HTERT RPE-1 (cell line): ENCODE measurements around the gene DUSP14.
"Not testable (repeated sequence)": the region's sequence is repeated elsewhere in the genome, so short reads cannot be mapped to it uniquely, and the experiment has no call there.

Source experiments
- in situ Hi-C: fragments of 300-500 bp; cut with MboI; formaldehyde crosslinking; loops from 4 replicates; pipeline ENCODE4 v1.14.3; 2020; ENCODE audit warnings: low sequenced_read_pairs

DUSP14 gene, protein sequence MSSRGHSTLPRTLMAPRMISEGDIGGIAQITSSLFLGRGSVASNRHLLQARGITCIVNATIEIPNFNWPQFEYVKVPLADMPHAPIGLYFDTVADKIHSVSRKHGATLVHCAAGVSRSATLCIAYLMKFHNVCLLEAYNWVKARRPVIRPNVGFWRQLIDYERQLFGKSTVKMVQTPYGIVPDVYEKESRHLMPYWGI

DNA sequence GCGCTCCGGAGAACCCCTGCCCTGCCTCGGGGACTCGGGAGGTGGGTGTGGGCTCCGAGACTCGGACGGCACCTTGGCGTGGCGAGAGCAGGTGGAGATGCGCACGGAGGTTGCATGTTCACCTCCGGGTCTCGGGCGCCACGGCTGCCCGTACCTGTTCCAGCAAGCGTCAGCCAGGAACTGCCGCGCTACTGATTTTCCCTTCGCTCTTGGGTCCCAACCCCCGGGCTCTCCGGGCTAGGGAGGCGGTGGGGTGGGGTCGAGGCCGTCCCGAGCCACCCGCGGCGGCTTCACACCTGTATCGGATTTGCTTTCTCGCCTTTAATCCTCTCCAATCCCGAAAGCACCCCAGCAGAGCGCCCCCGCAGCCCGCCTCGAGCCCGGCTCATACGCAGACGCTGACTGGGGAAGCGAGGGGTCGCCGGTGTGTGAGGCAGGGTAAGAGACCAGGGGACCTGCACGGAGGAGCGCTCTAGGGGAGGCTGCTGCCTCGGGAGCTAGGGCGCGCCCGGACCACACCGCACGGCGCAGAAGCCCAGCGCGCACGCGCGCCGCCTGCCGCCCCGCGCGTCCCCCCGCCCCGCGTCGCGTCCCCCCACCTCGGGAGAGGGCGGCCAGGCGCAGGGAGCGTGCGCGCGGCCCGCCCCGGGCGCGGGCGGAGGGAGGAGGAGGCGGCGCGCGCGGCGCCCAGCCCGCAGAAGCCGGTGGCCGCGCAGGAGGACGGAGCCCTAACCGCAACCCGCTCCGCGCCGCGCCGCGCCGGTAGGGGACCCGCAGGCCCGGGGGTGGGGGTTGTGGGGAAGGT lies at the start of gene DUSP14:
Gene DUSP14 (plus strand): TSS at position 695 of the 805 bp plus-strand sequence. CDS start 22,382 bp downstream, outside the sequence.
- in situ Hi-C loops = no loop called here

DNA sequence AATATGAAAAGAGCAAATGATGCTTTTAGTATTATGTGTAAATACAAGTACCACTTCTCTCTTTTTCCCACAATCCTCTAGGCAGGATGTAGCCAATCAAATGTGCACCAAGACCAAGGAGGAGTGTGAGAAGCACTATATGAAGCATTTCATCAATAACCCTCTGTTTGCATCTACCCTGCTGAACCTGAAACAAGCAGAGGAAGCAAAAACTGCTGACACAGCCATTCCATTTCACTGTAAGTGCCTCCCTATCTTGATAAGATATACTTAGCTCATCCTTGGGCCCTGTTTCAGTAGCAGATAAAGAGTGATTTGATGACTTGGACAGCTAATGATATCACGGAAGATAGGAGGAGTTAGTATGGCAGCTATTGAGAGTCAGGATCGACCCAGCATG lies 49.3 kb upstream of the DUSP14 start:
- in situ Hi-C loops = no loop called here

DNA sequence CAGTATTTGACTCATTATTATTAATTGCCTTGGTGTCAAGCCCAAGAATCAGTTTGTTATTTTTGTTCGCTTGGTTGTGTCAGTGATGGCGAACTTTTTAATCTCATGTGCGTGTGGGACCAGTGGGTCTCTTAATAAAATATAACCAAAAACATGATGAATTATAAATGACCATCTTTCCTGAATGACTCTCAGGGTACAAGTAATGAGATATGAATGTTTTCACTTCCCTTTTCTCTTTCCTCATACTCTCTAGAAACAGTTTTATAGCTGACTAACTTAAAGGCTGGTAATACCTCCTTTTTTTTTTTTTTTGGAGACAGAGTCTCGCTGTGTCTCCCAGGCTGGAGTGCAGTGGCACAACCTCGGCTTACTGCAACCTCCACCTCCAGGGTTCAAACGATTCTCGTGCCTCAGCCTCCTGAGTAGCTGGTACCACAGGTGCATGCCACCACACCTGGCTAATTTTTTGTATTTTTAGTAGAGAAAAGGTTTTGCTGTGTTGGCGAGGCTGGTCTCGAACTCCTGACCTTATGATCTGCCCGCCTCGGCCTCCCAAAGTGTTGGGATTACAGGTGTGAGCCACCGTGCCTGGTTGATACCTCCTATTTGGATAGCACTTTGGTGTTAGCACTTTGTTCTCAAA lies 48.2 kb upstream of the DUSP14 start:
- in situ Hi-C loops = not testable (repeated sequence)

DNA sequence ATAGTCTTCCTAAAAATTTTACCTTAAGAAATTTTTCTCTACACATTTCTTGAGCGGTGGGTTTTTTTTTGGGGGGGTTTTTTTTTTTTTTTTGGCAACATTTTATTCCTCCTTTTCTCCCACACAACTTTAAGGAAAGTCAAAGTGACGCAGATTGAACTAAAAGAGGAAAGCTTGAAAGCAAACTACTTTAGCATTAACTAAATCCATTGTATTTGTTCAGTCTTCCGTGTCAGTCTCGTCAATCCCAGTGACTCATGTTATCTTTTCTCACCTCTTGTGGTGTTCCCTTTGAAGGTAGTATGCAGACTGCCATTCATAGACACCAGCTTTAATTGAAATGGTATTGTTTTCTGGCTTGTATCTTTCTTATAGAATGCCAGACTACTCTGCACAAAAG lies 43.7 kb upstream of the DUSP14 start:
- in situ Hi-C loops = no loop called here

DNA sequence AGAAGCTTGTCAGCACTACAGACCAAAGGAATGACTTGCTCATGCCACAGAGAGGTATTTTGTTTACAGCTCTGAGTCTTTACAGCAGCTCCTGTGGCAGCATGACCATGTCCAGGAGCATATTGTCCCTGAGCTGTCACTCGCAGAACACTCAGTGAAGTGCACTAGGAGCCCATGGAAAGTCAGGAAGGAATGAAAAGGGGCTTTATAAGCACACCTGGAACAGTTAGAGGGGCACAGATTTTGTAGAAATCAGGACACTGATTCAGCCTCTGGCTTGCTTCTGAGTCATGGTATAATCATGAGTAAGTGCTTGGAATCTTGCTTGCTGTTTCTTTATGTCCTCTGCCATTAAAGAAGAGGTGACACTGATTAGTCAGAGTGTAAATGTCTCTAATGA lies 42.0 kb upstream of the DUSP14 start:
- in situ Hi-C loops = no loop called here

DNA sequence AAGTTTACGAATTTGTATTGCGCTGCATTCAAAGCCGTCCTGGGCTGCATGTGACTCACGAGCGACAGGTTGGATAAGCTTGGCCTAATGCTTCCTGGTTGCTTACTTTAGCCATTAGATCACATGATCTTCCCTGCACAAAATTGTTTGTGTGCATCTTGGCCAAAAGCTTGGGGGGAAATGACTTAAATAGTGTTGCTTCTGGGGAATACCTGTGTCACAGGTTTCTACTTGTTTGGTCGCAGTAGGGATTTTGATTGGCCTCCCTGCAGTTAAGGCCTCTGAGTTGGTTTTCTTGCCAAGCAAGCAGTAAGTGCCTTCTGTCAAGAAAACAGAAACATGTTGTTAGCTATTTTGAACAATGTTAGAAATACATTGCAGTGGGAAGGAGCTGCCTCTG lies 39.6 kb upstream of the DUSP14 start:
- in situ Hi-C loops = no loop called here

DNA sequence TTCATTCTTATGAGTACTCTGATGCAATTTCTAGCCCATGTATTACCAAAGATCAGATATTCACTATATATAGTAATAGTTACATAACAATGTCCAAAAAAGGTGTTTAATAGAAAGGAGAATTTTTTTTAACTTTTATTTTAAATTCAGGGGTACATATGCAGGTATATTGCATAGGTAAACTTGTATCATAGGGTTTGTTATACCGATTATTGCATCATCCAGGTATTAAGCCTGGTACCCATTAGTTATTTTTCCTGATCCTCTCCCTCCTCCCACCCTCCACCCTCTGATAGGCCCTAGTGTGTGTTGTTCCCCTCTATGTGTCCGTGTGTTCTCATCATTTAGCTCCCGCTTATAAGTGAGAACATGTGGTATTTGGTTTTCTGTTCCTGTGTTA lies 31.9 kb upstream of the DUSP14 start:
- in situ Hi-C loops = not testable (repeated sequence)

DNA sequence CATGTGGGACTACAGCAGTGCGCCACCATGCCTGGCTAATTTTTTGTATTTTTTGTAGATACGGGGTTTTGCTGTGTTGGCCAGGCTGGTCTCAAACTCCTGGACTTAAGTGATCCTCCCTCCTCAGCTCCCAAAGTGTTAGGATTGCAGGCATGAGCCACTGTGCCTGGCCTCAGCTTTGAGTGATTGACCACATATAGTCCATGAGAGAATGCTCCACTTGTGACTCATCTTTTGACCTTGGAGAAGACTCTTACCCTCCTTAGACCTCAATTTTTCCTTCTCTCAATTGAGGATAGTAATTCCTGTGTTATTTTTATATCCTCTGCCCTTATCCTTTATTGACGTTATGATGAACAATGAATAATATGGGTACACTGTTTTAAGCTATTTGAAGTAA lies 30.9 kb upstream of the DUSP14 start:
- in situ Hi-C loops = no loop called here

DNA sequence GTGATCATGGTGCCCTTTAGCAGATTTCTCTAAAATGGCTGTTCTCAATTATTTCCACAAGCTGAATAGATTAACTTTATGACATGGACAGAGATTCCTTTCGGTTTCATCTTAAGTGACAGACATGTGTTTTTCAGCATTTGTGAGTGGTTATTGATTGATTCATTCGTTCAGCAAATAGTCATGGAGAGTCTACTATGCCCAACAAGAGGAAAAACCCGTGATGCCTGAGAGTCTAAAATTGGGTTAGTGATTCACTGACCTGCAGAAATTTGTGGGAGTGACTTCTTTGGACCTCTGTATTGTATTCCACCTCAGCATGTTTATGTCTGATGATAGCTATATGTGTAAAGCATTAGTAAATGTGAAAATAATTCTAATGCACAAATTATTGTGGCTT lies 28.0 kb upstream of the DUSP14 start:
- in situ Hi-C loops = no loop called here

DNA sequence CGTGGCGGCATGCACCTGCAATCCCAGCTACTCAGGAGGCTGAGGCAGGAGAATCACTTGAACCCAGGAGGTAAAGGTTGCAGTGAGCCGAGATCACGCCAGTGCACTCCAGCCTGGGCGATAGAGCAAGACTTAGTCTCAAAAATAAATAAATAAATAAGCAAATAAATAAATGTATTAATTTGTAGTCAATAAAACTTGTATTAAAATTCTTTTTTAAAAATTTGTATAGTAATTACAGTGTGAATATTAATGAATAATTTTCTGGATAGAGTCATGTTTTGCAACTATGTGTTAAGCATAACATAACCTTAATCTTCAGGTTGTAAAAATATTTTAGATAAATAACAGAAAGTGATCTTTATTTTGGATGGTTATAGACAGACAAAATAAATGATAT lies 27.2 kb upstream of the DUSP14 start:
- in situ Hi-C loops = no loop called here

DNA sequence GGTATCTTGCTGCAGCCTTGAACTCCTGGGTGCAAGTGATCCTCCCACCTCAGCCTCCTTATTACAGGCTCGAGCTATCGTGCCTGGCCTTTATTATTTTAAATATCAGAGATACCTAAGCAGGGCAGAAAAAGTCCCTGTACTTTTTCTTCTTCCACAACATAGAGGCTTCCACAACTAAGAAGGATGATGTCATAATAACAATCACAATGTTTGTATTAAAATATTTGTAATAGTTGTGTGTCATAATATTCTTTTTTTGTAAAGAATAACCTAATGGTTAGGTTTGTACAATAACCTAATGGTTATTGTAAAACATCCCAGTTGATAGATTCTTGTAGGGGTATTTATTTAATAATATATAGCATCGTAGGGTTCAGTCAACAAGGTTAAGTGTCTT lies 26.7 kb upstream of the DUSP14 start:
- in situ Hi-C loops = no loop called here

DNA sequence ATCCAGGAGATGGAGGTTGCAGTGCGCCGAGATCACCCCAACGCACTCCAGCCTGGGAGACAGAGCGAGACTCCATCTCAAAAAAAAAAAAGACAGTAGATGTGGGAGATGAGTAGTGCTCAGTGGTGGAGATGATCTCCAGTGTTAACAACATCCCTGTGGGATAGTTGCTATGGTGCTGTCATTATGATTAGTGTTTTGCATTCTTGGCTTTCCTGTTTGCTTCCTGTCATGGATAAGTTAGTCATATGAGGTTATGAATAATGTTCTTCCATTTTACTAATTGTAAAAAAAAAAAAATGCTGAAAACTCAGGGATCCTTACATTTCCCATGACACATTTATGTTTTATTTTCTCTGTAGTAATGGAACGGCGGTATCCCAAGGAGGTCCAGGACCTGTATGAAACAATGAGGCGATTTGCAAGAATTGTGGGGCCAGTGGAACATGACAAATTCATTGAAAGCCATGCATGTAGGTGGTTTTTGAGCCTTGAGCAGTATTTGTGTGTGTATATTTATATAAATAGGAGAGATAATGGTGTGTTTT lies 24.5 kb upstream of the DUSP14 start:
- in situ Hi-C loops = no loop called here

DNA sequence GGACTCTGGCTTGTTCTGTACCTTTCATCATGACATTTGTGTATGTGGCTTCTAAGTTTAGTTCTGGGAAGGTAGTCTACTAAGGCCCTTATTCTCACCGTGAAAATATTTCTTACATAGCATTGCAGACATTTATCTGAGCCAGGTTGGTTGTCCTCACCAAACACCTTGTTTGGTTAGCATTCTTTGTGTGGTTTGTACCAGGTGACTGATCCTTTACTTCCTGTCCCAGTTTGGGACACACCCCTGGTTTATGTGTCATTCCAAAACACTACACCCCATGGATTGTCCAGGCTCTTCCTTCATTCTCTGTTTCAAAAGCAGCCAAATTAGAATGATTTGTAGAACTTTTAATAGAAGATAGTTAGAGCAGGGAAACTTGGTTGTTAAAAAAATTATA lies 23.2 kb upstream of the DUSP14 start:
- in situ Hi-C loops = no loop called here

DNA sequence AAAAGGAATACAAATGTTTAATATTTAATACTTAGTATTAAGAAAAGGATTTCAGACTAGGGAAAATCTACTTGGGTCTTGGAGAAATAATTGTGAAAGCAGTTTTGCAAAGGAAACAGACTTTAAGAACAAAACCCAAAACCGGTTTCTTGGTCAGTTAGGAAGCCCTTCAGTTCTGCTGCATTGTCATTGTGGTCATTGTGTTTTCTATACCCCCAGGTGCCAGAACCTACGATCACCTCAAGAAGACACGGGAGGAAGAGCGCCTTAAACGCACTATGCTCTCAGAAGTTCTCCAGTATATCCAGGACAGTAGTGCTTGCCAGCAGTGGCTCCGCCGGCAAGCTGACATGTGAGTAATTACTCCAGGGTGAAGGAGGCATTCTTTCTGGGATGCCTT lies 19.5 kb upstream of the DUSP14 start:
- in situ Hi-C loops = no loop called here

DNA sequence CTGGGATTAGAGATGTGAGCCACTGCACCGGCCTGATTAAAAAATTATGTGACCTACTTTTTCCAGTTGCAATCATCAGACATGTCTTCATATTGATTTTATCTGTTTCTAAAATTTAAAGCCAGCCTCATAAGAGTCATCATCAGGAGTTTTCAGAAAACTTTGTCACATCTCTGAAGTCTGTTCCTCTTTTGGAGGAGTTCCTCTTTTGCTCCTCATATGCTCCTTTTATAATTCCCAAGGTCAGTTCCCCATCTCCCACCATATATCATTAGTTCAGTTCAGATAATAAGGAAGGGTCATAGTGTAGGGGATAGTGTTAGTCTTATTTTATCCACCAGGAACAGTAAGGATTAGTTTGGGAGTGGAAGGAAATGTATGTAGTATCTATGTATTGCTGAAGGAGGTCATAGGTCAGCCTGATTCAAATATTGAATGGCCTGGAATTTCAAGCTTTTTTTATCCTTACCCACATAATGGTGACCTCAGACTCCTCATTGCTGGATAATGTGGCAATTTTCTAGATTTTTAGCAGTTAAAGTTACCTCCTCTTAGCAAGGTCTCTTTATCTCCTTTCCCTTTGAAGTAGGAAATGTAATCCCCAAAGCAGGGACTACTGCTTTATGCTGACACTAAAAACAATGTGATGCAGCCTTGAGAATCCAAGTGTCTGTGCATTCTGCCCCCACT lies 13.8 kb upstream of the DUSP14 start:
- in situ Hi-C loops = no loop called here

DNA sequence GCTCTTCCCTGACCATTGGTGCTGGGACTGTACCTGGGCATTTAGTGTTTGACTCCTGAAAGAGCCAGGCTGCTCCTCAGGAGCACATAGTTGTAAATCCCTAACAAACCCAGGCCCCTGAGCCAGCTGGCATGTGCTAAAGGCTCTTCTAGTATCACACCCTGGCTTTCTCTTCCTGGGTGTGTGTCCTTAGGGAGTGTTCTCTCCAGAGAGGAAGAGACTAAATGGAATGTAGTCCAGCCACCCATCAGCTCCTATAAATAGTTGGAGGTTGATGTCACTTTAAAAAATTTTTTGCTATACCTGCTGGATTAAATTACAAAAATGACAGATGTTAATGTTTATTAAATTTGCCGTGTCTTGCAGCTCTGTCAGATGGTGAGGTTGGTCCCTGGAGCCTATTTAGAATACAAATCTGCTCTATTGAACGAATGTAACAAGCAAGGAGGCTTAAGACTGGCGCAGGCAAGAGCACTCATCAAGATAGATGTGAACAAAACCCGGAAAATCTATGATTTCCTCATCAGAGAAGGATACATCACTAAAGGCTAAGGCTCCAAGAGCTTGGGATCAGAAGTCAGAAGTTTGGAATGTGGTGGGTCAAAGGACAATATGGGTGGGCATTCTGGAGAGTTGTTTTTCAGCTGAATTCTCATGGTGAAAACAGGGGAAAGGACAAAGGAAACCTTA lies 13.1 kb upstream of the DUSP14 start:
- in situ Hi-C loops = no loop called here

DNA sequence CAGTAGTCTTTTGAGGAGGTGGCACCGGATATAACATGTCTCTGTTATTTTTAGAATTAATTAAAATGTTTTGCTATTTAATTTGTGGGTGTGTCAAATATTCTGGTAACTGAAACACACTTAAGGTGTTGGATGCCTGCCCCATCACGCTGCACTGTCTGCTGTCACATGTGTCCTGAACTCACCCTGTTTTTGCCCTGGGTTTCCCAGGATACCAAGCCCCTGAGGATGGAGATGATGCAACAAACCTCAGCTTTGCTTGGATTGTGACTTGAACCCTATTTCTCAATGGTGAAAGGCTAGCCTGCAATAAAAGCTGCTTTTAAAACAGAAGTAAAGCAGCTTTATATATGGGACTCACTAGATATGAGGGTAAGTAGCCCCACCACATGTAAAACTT lies 11.5 kb upstream of the DUSP14 start:
- in situ Hi-C loops = no loop called here

DNA sequence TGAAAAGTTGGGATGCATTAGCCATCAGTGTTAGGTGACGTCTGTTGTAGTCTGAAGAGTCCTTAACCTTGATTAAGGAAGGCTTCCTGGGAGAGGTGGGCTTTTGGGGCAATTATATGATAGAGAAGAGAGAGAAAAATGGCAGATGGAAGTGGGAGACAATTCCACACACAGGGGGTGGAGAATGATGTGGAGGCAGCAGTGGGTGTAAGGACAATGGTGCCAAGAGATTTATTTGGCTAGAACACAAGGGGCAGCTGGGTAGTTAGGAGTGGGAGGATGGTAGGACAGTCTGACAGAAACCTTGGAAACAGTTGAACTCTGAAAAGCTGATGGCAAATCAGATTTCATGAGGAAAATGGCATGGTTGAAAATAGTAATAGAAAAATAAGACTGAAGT lies 10.7 kb upstream of the DUSP14 start:
- in situ Hi-C loops = no loop called here

DNA sequence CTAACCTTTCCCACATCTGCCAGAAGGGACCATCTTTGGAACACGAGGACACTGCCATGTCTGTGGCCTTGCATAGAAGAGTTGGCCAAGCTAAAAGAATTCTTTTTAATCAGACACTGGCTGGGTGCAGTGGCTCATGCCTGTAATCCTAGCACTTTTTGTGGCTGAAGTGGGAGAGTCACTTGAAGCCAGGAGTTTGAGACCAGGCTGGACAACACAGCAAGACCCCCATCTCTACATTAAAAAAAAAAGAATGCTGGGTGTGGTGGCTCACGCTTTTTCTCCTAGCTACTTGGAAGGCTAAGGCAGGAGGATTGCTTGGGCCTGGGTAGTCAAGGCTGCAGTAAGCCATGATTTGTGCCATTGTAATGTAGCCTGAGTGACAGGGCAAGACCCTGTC lies 9.3 kb upstream of the DUSP14 start:
- in situ Hi-C loops = no loop called here

DNA sequence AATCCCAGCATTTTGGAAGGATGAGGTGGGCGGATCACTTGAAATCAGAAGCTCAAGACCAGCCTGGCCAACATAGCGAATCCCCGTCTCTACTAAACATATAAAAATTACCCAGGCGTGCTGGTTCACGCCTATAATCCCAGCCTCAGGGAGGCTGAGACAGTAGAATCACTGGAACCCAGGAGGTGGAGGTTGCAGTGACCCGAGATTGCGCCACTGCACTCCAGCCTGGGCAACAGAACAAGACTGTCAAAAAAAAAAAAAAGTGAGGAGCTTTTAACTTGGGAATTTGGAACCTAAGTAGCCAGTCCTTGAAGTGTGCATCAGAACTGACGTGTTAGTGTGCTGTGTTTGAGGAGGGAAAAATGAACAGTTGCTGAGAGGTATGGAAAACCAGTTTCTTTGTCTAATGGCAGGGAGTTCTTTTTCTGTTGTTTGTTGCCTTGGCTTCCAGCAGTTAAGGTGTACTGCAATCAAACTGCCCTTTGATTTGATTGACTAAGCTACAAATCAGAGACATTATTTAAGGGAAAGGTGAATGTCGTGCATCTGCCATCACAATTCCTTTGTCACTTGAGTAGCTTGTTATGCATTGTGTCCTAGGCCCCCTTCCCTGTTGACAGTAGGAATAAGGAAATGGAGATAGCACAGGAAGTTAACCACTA lies 8.6 kb upstream of the DUSP14 start:
- in situ Hi-C loops = no loop called here
